ENCODE data around the gene XAB2. TPM values are rescaled to one million over a fixed set of nuclear protein-coding genes. Genes with fewer than 3 reads are reported as not detected.

Gene XAB2
- total and polyA plus RNA-seq, 12 donors, result 18.6 to 31.9 (median 22.7) TPM

DNA sequence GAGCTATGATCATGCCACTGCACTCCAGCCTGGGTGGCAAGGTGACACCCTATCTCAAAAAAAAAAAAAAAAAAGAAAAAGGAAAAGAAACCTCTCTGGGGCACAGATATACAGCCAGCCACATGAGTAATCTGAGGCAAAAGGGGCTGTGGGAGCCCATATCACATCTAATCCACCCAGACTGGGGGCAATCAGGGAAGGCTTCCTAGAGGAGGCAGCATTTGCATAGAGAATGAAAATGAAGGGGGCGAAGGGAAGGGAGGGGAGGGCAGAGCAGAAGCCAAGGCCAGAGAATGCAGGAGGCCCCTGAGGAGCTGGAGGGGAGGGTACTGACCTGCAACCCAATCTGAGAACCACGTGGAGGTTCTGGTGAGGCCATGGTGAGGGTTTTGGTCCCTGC, 20.8 kb upstream of the XAB2 start:
- Histone ChIP-seq H3K4me1 (peaks cover 0 to 13% (median 0%) of the 10 kb centered on the region in 9 donors), H3K4me3 (no peak overlapping the region), H3K36me3 (peaks cover 0 to 13% (median 0%) of the 10 kb centered on the region in 9 donors), H3K27ac (no peak overlapping the region), H3K27me3 (peaks cover 0 to 38% (median 11%) of the 10 kb centered on the region in 7 donors), H3K9me3 (no peaks in the 10 kb centered on the region)
- ATAC-seq, result no peak
- 29 to 39% methylated on average over 2 of the region's 2 CpGs for WGBS, 2 donors
- DNase-seq, result no peak
- intact Hi-C loops (cut with DNase I), result loop anchor here in 7 of 10 donors (5.0 to 10.0 kb wide), 3 partner anchors 145 to 152 kb away; no protein-coding TSS in a partner anchor
- TF ChIP-seq, protein P1, sequence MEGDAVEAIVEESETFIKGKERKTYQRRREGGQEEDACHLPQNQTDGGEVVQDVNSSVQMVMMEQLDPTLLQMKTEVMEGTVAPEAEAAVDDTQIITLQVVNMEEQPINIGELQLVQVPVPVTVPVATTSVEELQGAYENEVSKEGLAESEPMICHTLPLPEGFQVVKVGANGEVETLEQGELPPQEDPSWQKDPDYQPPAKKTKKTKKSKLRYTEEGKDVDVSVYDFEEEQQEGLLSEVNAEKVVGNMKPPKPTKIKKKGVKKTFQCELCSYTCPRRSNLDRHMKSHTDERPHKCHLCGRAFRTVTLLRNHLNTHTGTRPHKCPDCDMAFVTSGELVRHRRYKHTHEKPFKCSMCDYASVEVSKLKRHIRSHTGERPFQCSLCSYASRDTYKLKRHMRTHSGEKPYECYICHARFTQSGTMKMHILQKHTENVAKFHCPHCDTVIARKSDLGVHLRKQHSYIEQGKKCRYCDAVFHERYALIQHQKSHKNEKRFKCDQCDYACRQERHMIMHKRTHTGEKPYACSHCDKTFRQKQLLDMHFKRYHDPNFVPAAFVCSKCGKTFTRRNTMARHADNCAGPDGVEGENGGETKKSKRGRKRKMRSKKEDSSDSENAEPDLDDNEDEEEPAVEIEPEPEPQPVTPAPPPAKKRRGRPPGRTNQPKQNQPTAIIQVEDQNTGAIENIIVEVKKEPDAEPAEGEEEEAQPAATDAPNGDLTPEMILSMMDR (IDR thresholded peaks at IDR 0.05), result no peak

DNA sequence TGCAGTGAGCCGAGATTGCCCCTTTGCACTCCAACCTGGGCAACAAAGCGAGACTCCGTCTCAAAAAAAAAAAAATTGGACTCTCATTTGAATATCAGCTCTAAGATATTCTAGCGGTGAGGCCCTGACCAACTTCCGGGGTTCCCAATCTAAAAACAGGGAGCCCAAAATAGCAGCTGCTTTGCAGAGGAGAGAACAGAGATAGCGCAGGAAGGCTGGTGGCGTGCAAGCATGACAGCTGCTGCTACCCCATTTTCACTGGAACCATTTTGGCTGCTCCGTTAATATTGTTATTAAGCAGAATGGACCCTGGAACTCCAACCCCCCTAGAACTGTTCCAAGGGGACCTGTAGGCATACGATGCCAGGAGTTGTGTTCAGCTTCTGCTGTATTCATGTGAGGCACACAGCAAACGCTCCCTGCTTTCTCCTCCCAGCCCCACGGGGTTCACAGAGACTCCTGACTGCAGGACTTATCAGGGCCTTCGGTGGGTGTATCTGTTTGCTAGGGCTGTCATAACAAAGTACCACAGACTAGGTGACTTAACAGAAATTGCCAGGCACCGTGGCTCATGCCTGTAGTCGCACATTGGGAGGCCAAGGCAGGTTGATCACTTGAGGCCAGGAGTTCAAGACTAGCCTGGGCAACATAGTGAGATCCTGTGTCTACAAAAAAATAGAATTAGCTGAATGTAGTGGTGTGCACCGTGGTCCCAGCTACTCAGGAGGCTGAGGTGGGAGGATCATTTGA, 19.1 kb upstream of the XAB2 start:
- WGBS, 2 donors, result 62% methylated on average over 15 of the region's 15 CpGs
- no peak for ATAC-seq

DNA sequence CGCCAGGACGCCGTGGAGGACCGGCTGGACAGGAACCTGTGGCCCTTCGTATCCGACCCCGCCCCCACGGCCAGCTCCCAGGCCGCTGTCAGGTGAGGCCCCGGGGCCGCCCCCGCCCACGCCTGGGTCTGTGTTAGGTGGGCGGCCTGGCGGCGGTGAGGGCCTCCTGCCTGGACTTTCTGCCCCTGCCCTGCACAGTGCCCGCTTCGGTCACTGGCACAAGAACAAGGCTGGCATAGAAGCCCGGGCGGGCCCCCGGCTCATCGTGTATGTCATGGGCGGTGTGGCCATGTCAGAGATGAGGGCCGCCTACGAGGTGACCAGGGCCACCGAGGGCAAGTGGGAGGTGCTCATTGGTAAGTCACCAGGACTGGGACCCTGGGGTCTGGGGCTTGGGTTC, 17.8 kb upstream of the XAB2 start:
- Histone ChIP-seq H3K27me3 (peaks cover 0 to 46% (median 11%) of the 10 kb centered on the region in 7 donors), H3K36me3 (peaks cover 0 to 25% (median 0%) of the 10 kb centered on the region in 9 donors), H3K4me1 (peaks cover 0 to 12% (median 0%) of the 10 kb centered on the region in 9 donors), H3K4me3 (no peak overlapping the region), H3K9me3 (no peaks in the 10 kb centered on the region), H3K27ac (no peak overlapping the region)
- DNase-seq (no peak), ATAC-seq (peak in 1 of 8 donors; percentile 23)
- 92 to 97% methylated on average over 26 of the region's 26 CpGs for WGBS, 2 donors
- intact Hi-C loops (cut with DNase I), result no loop called here
- TF ChIP-seq, protein P1 (IDR thresholded peaks at IDR 0.05), result no peak

More for the DNA sequence above, 19.1 kb upstream of the XAB2 start:
- Histone ChIP-seq H3K4me3 (no peak overlapping the region), H3K27ac (no peak overlapping the region), H3K4me1 (peaks cover 0 to 16% (median 0%) of the 10 kb centered on the region in 9 donors), H3K36me3 (peaks cover 0 to 18% (median 0%) of the 10 kb centered on the region in 9 donors), H3K27me3 (peaks cover 0 to 46% (median 11%) of the 10 kb centered on the region in 7 donors), H3K9me3 (no peaks in the 10 kb centered on the region)
- no peak for DNase-seq
- TF ChIP-seq, protein P1 (IDR thresholded peaks at IDR 0.05), result no peak
- intact Hi-C loops (cut with DNase I), result no loop called here

DNA sequence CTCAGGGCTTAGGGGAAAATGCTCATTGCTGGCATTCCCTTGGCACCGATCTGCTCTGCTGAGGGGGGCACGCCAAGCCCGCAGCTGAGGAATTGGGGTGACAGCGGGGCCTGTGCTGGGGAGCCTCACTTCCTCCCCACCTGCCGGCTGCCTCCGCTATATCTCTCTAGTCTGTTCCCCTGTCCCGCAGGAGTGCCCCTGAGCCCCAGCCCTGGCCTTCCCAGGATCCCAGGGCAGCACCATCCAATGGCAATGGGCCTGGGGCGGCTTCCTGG, 17.0 kb upstream of the XAB2 start:
- peaks cover 0 to 8% (median 0%) of the 10 kb centered on the region in 9 donors for H3K4me1 ChIP-seq
- H3K27me3 ChIP-seq, result peaks cover 0 to 45% (median 11%) of the 10 kb centered on the region in 7 donors
- intact Hi-C loops (cut with DNase I), result no loop called here
- H3K4me3 ChIP-seq, result peak overlapping the region in 1 of 10 donors; percentile 3
- no peaks in the 10 kb centered on the region for H3K9me3 ChIP-seq
- H3K36me3 ChIP-seq, result peaks cover 0 to 29% (median 0%) of the 10 kb centered on the region in 9 donors
- DNase-seq, result no peak
- ATAC-seq, result no peak
- WGBS, 2 donors, result 74 to 79% methylated on average over 7 to 8 of the region's 8 CpGs
- TF ChIP-seq, protein P1 (IDR thresholded peaks at IDR 0.05), result no peak
- H3K27ac ChIP-seq, result peak overlapping the region in 1 of 10 donors; percentile 66
